Mucosa of gallbladder (tissue), 1 donor: ENCODE data around the gene DNAJB5. TPM values are rescaled to one million over a fixed set of nuclear protein-coding genes. Genes with fewer than 3 reads are reported as not detected.
"Not testable (repeated sequence)": the region's sequence is repeated elsewhere in the genome, so short reads cannot be mapped to it uniquely, and the experiment has no call there.

ENCODE experiments used
- DNase-seq: peaks from one replicate; pipeline ENCODE4 v3.0.0-alpha.2; 2020; ENCODE audit warnings: low spot score
- total RNA-seq: library from RNA; stranded (reverse); gene quantifications from one replicate; pipeline ENCODE4 v1.2.1, GENCODE V29; 2021
- donor health status: DM: no; HTN: no; CAD: no.

Gene DNAJB5
- total RNA-seq: 19.7 TPM

DNA sequence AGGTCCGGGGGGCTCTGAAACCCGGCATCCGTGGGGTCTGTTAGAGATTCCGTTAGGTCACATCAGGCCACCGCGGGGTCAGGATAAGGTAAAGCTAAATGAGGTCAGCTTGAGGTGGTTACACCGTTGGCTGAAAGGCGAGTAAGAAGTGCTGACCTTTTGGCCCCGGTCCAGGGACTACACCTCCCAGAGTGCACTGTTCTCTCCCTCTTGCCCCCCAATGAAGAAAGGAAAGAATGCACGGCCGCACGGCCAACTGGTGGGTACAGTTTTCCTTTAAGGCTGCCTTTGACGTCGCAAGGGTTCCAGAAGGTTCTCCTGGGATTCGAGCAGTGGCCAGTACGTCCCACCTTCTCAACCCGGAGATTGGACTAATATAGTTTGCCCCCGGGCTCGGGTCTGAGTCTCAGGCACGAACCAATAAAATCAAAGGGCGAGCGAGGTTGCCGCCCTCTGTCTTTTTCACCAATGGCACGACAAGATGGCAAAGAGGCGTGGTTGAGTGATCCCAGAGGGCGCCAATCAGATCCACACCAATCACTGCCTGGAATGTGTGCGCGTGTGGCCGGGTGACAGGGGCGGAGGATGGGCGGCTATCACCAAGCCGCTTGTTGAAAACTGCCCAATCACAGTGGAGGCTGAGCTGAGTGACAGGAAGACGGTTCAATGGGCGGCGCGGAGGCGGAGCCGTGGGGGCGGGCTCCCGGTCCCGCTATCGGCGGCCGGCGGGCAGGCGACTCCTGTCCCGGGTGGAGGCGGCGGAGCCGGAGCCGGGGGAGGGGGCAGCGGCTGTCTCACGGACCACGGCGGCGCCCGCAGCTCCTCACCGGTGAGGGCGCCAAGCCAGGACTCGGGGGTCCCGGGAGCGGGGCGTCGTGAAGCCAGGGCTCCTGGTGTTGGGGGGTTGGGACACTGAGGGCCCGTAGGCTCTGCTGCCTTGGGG, at the start of gene DNAJB5:
Gene DNAJB5, plus strand, starts transcription at position 743 of the 943 bp plus-strand sequence. CDS start 886 bp downstream, outside the sequence.
- DNase-seq: peak; percentile 99

DNA sequence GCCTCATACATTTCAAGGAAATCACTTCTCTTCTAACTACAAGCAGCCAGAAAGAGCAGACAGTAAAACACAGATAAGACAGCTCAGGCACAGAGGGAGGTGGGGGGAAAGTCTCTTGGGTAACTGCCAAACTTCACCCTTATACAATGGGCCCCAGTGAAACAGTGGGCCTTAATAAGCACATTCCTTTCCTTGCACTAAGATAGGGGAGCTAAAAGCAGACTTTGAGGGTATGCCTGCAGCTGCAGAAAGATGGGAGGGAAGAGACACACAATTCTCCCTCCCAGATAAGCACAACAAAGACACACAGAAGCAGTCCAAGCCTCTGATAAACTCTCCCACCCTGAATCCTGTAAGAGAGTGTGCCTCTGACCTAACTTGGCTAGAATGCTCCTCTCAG, 49.6 kb upstream of the DNAJB5 start:
- not testable (repeated sequence) for DNase-seq

DNA sequence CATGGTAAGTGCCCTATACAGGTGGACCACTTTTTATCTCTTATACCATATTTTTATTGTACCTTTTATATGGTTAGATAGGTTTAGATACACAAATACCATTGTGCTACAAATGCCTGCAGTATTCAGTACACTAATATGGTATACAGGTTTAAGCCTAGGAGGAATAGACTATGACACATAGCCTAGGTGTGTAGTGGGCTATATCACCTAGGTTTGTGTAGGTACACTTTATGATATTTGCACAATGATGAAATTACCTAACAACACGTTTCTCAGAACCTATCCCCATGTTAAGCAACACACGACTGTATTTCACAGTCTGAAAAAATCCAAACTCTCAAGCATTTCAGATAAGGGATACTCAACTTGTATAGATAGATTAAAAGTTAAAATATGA, 41.1 kb upstream of the DNAJB5 start:
- DNase-seq: no peak

DNA sequence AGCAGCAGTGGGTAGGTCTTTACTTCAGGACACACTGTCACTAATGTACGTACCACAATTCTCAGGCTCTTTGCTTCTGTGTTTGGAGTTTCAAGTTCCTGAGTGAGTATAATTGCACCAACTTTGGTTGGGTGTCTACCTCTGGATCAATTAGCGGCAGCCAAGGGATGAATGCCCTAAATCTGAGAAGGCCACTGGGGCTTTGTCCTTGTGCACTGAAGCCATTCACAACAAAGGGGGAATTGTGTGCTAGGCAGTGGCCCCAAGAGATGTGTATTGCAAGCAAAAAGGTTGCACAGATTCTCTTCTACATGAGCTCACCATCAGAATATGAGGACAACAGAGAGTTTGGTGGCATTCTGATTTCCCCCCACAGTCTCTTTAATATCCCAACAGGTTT, 35.3 kb upstream of the DNAJB5 start:
- no peak for DNase-seq

GRCh38 chr9:34956066-34956465, 33.5 kb upstream of the DNAJB5 start:
- not testable (repeated sequence) for DNase-seq

DNA sequence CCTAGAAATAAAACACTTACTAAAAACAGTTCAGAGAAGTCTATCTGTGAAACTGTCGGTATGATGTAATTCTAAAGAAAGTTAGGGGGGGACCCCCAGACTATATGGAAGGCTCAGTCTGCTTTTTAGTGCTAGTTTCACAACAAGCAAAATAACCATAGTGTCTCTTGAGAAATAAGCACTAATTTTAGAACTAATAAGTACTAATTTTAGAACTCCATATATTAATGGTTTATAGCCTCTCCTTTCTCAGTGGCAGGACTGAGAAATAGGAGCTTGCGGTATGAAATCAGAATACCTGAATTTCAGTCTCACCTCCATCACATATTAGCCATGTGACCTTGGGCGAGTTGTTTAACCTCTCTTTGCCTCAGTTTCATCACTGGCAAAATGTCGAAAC, 32.9 kb upstream of the DNAJB5 start:
- no peak for DNase-seq

DNA sequence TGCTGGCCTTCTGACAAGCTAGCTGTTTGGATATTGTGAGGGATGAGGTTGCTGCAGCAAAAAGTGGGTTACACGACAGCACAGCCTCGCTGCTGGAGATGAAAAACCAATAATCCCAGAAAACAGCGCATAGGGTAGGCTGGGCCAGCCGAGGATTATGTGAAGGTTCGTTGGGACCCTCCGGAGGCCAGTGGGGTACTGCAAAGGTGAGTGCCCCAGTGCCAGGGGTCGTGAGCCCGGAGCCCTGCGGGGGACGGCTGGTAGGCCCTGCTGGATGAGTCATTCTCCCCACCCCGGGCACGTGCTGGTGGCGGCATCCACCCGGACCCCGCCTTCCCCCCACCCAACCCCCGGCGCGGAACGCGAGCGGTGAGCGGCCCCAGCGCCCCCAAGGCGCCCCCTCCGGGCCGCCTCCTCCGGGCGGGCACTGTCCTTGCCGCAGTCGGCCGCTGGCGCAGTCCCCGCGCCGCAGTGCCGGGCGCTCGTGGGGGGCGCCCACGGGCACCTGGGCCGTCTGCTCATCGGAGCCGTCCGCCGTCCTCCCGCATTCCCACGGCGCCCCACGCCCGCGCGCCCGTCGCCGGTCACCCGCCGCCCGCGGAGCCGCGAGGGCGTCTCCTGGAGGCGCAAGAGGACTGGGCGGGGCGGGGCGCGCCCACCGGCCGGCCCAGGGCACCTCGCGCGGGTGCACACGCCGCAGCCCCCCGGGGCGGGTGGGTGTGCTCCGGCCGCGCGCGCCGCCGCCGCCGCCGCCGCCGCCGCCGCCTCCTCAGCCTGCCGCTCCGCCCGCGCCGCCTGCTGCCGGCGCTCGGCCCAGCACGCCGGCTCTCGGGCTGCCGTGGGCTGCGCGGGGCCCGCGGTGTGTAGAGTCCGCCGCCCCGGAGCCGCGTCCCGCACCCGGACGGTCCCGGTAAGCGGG, 31.8 kb upstream of the DNAJB5 start, which contains the start of gene PHF24:
Gene PHF24, plus strand, starts transcription at position 794 of the 919 bp plus-strand sequence. CDS start 13,014 bp downstream, outside the sequence.
- DNase-seq: no peak

- DNase-seq: no peak
Observed at GRCh38 chr9:34958411-34958982, 31.0 kb upstream of the DNAJB5 start.

- no peak for DNase-seq
Observed at GRCh38 chr9:34959461-34959860, 30.1 kb upstream of the DNAJB5 start.

DNA sequence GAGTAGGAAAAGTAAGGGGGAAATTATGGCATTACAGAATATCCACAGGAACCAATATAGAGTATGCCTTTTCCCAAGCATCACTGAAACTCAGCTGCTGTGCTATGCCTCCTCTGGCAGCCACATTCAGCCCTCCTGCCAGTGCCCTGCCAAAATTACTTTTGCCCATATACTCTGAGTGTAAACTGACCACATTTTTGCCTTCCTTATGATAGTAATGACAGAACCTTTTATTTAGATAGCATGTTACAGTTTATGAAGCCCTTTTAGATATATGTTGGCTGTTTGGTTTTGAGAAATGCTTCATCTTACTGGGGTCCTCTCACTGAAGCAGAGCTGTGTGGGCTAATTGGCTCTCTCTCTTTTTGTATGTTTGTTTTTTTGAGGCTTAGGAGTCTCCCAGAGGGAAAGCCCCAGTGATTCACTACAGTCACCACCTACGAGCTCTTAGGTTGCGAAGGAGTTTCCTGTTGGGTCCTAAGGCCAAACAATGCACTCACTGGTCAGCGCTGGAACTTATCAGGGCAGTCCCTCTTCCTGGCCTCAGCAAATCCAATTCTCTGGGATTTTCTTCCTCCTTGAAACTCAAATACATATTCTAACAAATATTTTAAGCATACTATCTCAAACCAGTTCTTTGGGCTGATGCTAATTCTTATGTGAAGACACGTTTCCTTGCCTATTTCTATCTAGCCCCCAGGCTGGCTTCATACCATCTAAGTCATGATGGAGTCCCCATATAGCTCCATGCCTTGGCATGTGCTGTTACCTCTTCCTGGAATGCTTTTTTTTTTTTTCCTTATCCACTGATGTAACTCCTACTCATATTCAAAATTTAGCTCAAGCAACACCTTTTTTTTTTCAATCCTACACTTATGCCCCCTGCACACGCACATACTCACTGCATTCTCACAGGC, 27.7 kb upstream of the DNAJB5 start:
- no peak for DNase-seq

- no peak for DNase-seq
Observed at GRCh38 chr9:34962546-34962945, 27.0 kb upstream of the DNAJB5 start.

DNA sequence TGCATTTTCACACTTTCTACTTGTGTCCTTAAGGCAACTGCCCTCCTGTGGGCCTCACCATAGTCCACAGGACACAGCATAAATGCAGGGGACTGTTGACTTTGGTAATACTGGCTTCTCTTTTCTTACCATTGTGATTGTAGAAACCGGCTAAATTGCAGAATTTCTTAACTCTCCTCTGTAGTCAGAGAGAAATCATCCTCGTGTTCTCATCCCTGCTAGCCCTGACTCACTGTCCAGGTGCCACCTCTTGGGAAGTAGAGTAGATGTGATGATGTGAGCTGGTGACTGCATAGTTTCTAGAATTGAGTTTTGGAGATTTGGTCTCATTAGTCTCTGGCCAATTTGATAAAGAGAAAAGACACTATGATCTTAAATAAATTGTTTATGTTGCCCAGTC, 26.0 kb upstream of the DNAJB5 start:
- no peak for DNase-seq

DNA sequence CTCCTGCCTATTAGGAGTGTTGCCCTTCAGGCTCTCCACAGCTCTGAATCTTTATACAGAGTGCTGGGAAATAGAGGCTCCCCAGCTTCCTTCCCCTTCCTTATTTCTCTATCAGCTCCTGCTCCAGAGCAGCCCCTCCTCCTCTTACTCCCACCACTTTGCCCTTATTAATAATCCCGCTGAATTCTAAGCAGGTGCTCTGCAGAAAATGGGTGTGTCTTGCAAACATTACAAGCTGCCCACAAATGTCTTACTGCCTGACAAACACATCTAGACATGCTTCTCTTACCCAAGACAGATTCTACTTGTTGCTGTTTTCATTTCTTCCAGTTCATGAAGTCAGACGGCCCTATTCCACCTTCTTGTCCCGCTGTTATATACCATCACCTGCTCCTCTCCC, 25.1 kb upstream of the DNAJB5 start:
- DNase-seq: no peak

GRCh38 chr9:34971146-34971811, 18.3 kb upstream of the DNAJB5 start:
- no peak for DNase-seq

DNA sequence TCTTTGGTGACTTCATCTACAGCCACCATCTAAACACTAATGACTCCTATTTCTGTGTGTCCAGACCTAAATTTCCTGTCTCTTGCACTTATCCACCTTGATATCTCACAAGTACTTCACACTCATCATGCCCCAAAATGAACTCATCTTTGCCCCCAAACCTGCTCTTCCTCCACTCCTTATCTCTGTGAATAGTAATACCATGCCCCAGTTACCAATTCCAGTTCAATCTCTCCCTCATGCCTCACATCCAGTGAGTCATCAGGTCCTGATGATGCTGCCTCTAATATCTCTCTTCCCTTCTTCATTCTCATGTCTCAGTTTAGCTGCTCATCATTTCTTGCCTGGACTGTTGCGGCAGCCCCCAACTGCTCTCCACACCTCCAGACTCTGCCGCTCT, 14.9 kb upstream of the DNAJB5 start:
- DNase-seq: no peak

DNA sequence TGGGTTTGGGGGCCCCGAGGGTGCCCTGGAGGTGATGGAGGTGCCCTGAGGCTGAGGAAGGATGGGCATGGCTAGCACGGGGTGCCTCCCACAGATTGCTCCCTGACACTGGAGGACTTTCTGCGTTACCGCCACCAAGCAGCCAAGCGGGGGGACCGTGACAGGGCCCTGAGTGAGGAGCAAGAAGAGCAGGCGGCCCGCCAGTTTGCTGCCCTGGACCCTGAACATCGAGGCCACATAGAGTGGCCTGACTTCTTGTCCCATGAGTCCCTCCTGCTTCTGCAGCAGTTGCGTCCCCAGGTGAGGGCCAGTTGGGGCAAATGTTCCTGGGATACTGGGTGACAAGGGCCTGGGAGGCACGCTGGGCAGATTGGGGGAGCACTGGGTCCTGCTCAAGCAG, 13.1 kb upstream of the DNAJB5 start:
- DNase-seq: no peak

- DNase-seq: no peak
Observed at GRCh38 chr9:34976992-34977391, 12.6 kb upstream of the DNAJB5 start.

- DNase-seq: no peak
Observed at GRCh38 chr9:34980181-34980761, 9.3 kb upstream of the DNAJB5 start.

- no peak for DNase-seq
Observed at GRCh38 chr9:34982361-34982760, 7.2 kb upstream of the DNAJB5 start.

GRCh38 chr9:34983209-34983608, 6.3 kb upstream of the DNAJB5 start:
- no peak for DNase-seq
